MCF 10A (cell line): Measurements from ENCODE around the gene IBTK. TPM values are rescaled to one million over a fixed set of nuclear protein-coding genes. Genes with fewer than 3 reads are reported as not detected.
A peak's percentile ranks its signal among the peaks of the same experiment; 100 is the strongest.

Experiments
- BruUV-seq: library from RNA; stranded (reverse); fragments of 400-500 nt; replicated peaks from 2 replicates; lab custom pipeline; 2021; lab: Mats Ljungman, UMichigan
- CTCF ChIA-PET: fragments of 300-600 bp; sonication (Branson Sonifier 250); formaldehyde crosslinking; extraction: SDS; loops from one replicate; lab custom pipeline; 2021; ENCODE audit warnings: antibody characterized with exemption, inconsistent platforms; lab: Yijun Ruan, JAX
- POLR2A ChIA-PET: fragments of 300-600, 350-650 bp; sonication (Branson Sonifier 250); formaldehyde crosslinking; extraction: SDS; loops from one replicate; lab custom pipeline; 2020; ENCODE audit warnings: antibody characterized with exemption, inconsistent platforms; lab: Yijun Ruan, JAX
- DNase-seq: peaks from one replicate; pipeline ENCODE4 v3.0.0-alpha.2; 2018; ENCODE audit not compliant: unreplicated experiment
- H3K27ac Mint-ChIP-seq: one replicate; pipeline ENCODE4 v1.8.0; 2022; ENCODE audit warnings: mild to moderate bottlenecking, low read depth, mixed read lengths; ENCODE audit not compliant: unreplicated experiment
- H3K27me3 Mint-ChIP-seq: one replicate; pipeline ENCODE4 v1.8.0; 2022; ENCODE audit warnings: mixed read lengths; ENCODE audit not compliant: insufficient read depth, unreplicated experiment
- H3K36me3 Mint-ChIP-seq: one replicate; pipeline ENCODE4 v1.8.0; 2022; ENCODE audit warnings: mild to moderate bottlenecking, moderate library complexity, mixed read lengths; ENCODE audit not compliant: insufficient read depth, unreplicated experiment
- H3K4me1 Mint-ChIP-seq: one replicate; pipeline ENCODE4 v1.8.0; 2022; ENCODE audit warnings: mixed read lengths; ENCODE audit not compliant: insufficient read depth, unreplicated experiment
- H3K4me3 Mint-ChIP-seq: one replicate; pipeline ENCODE4 v1.8.0; 2022; ENCODE audit warnings: mild to moderate bottlenecking, moderate library complexity, mixed read lengths; ENCODE audit not compliant: unreplicated experiment
- H3K9me3 Mint-ChIP-seq: one replicate; pipeline ENCODE4 v1.8.0; 2022; ENCODE audit warnings: mixed read lengths; ENCODE audit not compliant: unreplicated experiment
- intact Hi-C: fragments of 100-400 bp; cut with micrococcal nuclease; formaldehyde crosslinking; loops from 2 replicates; pipeline ENCODE4 v1.14.1; 2022
- total RNA-seq: library from RNA; stranded (reverse); gene quantifications from 2 replicates; pipeline ENCODE4 v1.2.3, GENCODE V29; 2022
- TF ChIP-seq, protein P1 (sequence below): fragments of 200-600 bp; IDR thresholded peaks from one replicate; pipeline ENCODE4 v1.8.0; 2022; ENCODE audit warnings: antibody characterized with exemption, mild to moderate bottlenecking; ENCODE audit not compliant: unreplicated experiment

The IBTK gene
- total RNA-seq, 1 experiment from 2014 or later, result 59.0 TPM

GRCh38 chr6:82176616-82177015 lies 70.9 kb downstream of the IBTK start:
- POLR2A ChIA-PET, result no interaction called here
- TF ChIP-seq, protein P1, sequence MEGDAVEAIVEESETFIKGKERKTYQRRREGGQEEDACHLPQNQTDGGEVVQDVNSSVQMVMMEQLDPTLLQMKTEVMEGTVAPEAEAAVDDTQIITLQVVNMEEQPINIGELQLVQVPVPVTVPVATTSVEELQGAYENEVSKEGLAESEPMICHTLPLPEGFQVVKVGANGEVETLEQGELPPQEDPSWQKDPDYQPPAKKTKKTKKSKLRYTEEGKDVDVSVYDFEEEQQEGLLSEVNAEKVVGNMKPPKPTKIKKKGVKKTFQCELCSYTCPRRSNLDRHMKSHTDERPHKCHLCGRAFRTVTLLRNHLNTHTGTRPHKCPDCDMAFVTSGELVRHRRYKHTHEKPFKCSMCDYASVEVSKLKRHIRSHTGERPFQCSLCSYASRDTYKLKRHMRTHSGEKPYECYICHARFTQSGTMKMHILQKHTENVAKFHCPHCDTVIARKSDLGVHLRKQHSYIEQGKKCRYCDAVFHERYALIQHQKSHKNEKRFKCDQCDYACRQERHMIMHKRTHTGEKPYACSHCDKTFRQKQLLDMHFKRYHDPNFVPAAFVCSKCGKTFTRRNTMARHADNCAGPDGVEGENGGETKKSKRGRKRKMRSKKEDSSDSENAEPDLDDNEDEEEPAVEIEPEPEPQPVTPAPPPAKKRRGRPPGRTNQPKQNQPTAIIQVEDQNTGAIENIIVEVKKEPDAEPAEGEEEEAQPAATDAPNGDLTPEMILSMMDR, result no peak
- CTCF ChIA-PET, result interaction anchor here (0.6 to 0.7 kb wide), 5 partner anchors 29 to 1589 kb away, joined by 3 read pairs; partner anchors contain the start of gene UBE3D
- Mint-ChIP-seq H3K4me3 (no peak overlapping the region), H3K36me3 (peaks cover 66% of the 10 kb centered on the region), H3K9me3 (no peaks in the 10 kb centered on the region), H3K27ac (peak overlapping the region; percentile 66), H3K4me1 (no peaks in the 10 kb centered on the region), H3K27me3 (no peaks in the 10 kb centered on the region)
- BruUV-seq, result no TSS peak
- intact Hi-C loops, result no loop called here
- no peak for DNase-seq

GRCh38 chr6:82172594-82172993 lies 75.0 kb downstream of the IBTK start:
- intact Hi-C loops, result no loop called here
- Mint-ChIP-seq H3K27me3 (no peaks in the 10 kb centered on the region), H3K9me3 (no peaks in the 10 kb centered on the region), H3K4me3 (no peak overlapping the region), H3K4me1 (no peaks in the 10 kb centered on the region), H3K27ac (no peak overlapping the region), H3K36me3 (peaks cover 70% of the 10 kb centered on the region)
- POLR2A ChIA-PET, result interaction anchor here (1.5 kb wide), 1 partner anchor 10 kb away, joined by 4 read pairs; no protein-coding TSS in a partner anchor
- DNase-seq, result no peak
- TF ChIP-seq, protein P1, result no peak
- no TSS peak for BruUV-seq
- CTCF ChIA-PET, result interaction anchor here (0.6 kb wide), 1 partner anchor 11 kb away, joined by 3 read pairs; no protein-coding TSS in a partner anchor

- DNase-seq, result no peak
- H3K4me3 Mint-ChIP-seq, result no peak overlapping the region
- intact Hi-C loops, result no loop called here
- TF ChIP-seq, protein P1, result no peak
- H3K9me3 Mint-ChIP-seq, result no peaks in the 10 kb centered on the region
- peaks cover 68% of the 10 kb centered on the region for H3K36me3 Mint-ChIP-seq
- H3K27ac Mint-ChIP-seq, result no peak overlapping the region
- ChIA-PET POLR2A (interaction anchor here (0.9 kb wide), 1 partner anchor 24 kb away, joined by 3 read pairs; no protein-coding TSS in a partner anchor), CTCF (interaction anchor here (0.5 to 1.0 kb wide), 3 partner anchors 15 to 29 kb away, joined by 4 to 6 read pairs (median 4); no protein-coding TSS in a partner anchor)
- H3K27me3 Mint-ChIP-seq, result no peaks in the 10 kb centered on the region
- no TSS peak for BruUV-seq
- H3K4me1 Mint-ChIP-seq, result no peaks in the 10 kb centered on the region
Measured at GRCh38 chr6:82169138-82169876, 78.2 kb downstream of the IBTK start.

- no TSS peak for BruUV-seq
- H3K36me3 Mint-ChIP-seq, result peaks cover 61% of the 10 kb centered on the region
- ChIA-PET POLR2A (interaction anchor here (0.6 to 1.2 kb wide), 4 partner anchors 8 to 22 kb away, joined by 3 read pairs; no protein-coding TSS in a partner anchor), CTCF (no interaction called here)
- no peaks in the 10 kb centered on the region for H3K4me1 Mint-ChIP-seq
- DNase-seq, result no peak
- intact Hi-C loops, result no loop called here
- TF ChIP-seq, protein P1, result no peak
- H3K27me3 Mint-ChIP-seq, result no peaks in the 10 kb centered on the region
- H3K27ac Mint-ChIP-seq, result no peak overlapping the region
- H3K4me3 Mint-ChIP-seq, result no peak overlapping the region
- no peaks in the 10 kb centered on the region for H3K9me3 Mint-ChIP-seq
Measured at GRCh38 chr6:82166493-82166892, 81.1 kb downstream of the IBTK start.
